Neural crest cell (in vitro differentiated cells): ENCODE measurements around the gene KRT9. TPM values are rescaled to one million over a fixed set of nuclear protein-coding genes. Genes with fewer than 3 reads are reported as not detected.

ENCODE experiments used
- DNase-seq: peaks from one replicate; pipeline ENCODE4 v3.0.0; 2021; ENCODE audit warnings: low read depth, mixed read lengths, low spot score
- H3K27ac Mint-ChIP-seq: one replicate; pipeline ENCODE4 v1.8.0; 2021; ENCODE audit warnings: mild to moderate bottlenecking, mixed read lengths; ENCODE audit not compliant: unreplicated experiment
- H3K27me3 Mint-ChIP-seq: 2 replicates; pipeline ENCODE4 v1.8.0; 2021; ENCODE audit warnings: low read depth, mild to moderate bottlenecking, mixed read lengths
- H3K36me3 Mint-ChIP-seq: 2 replicates; pipeline ENCODE4 v1.8.0; 2021; ENCODE audit warnings: low read depth, mild to moderate bottlenecking, mixed read lengths
- H3K4me1 Mint-ChIP-seq: 2 replicates; pipeline ENCODE4 v1.8.0; 2021; ENCODE audit warnings: mixed read lengths
- H3K4me3 Mint-ChIP-seq: one replicate; pipeline ENCODE4 v1.8.0; 2021; ENCODE audit warnings: mild to moderate bottlenecking, mixed read lengths
- H3K9me3 Mint-ChIP-seq: 2 replicates; pipeline ENCODE4 v1.8.0; 2021; ENCODE audit warnings: mixed read lengths
- CTCF ChIP-seq: fragments of 200-600 bp; sonication (generic); conservative IDR thresholded peaks from 2 replicates; pipeline ENCODE4 v1.5.0; 2021; ENCODE audit warnings: antibody characterized with exemption, mild to moderate bottlenecking
- total RNA-seq: library from RNA; stranded (reverse); gene quantifications from 2 replicates; pipeline ENCODE4 v1.2.1, GENCODE V29; 2021

KRT9 gene
- total RNA-seq, 1 donor from 2014 or later = not detected

GRCh38 chr17:41559548-41559947 is 12.3 kb downstream of the KRT9 start:
- no peaks in the 10 kb centered on the region for H3K36me3 Mint-ChIP-seq
- H3K4me3 Mint-ChIP-seq = no peak overlapping the region
- peaks cover 30% of the 10 kb centered on the region for H3K27me3 Mint-ChIP-seq
- no peaks in the 10 kb centered on the region for H3K9me3 Mint-ChIP-seq
- H3K27ac Mint-ChIP-seq = no peak overlapping the region
- no peak for DNase-seq
- H3K4me1 Mint-ChIP-seq = no peaks in the 10 kb centered on the region
- TF ChIP-seq CTCF = no peak

DNA sequence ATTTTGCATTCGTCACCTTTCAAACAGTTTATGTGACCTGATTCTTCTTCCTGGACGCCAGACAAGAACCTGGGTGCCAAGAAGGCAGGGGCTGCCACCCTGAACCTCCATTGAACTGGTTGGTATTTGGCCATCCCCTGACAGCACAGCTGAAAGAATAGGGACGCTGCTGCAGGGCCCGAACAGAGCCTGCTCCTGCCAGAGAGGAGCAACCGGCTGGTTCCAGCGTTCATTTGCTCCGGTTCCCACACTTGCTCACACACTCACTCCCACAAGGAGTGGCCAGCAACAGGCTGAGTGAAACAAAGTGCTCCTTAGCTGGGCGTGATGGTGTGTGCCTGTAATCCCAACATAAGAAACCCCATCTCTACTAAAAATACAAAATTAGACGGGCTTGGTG is 14.9 kb downstream of the KRT9 start:
- Mint-ChIP-seq H3K4me3 (no peak overlapping the region), H3K4me1 (no peaks in the 10 kb centered on the region), H3K27me3 (peaks cover 20% of the 10 kb centered on the region), H3K9me3 (no peaks in the 10 kb centered on the region), H3K27ac (no peak overlapping the region), H3K36me3 (no peaks in the 10 kb centered on the region)
- TF ChIP-seq CTCF = no peak
- DNase-seq = no peak

GRCh38 chr17:41556306-41556705 is 15.6 kb downstream of the KRT9 start:
- Mint-ChIP-seq H3K27me3 (peaks cover 16% of the 10 kb centered on the region), H3K9me3 (no peaks in the 10 kb centered on the region), H3K27ac (no peak overlapping the region), H3K4me1 (no peaks in the 10 kb centered on the region), H3K4me3 (no peak overlapping the region), H3K36me3 (no peaks in the 10 kb centered on the region)
- DNase-seq = no peak
- TF ChIP-seq CTCF = no peak

- no peak for TF ChIP-seq CTCF
- peaks cover 14% of the 10 kb centered on the region for H3K27me3 Mint-ChIP-seq
- no peaks in the 10 kb centered on the region for H3K9me3 Mint-ChIP-seq
- H3K36me3 Mint-ChIP-seq = no peaks in the 10 kb centered on the region
- no peaks in the 10 kb centered on the region for H3K4me1 Mint-ChIP-seq
- H3K4me3 Mint-ChIP-seq = no peak overlapping the region
- no peak for DNase-seq
- H3K27ac Mint-ChIP-seq = no peak overlapping the region
Observed at GRCh38 chr17:41555105-41555887, 16.6 kb downstream of the KRT9 start.

DNA sequence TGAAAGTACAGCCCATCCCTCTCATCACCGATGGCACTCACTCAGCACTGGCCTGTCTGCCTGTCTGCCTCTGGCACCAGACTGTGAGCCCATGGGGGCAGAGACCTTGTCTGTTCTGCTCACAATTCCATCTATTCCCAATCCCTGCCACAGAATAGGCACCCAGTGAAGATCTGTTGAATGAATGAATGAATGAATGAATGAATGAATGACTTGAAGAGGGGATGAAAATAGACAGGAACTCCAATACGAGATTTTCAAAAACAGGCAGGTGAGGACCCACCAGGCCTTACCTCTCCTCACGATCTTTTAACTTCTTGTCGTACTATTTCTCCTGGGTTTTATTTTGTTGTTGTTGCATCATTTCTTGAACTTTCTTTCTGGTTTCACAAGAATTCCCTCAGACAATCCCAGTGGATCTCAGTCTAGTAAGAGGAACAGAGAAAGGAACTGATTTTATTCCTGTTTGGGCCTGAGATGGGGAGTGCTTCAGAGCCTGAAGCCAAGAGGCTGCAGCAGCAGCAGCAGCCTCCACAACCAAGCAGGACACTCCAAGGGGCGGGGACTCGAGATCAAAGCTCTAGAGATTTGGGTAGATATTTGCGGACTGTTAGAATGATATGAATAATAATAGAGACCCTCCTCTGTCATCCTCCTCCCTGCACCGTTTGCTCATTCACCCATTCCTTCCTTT is 17.7 kb downstream of the KRT9 start:
- Mint-ChIP-seq H3K9me3 (no peaks in the 10 kb centered on the region), H3K36me3 (no peaks in the 10 kb centered on the region), H3K27ac (no peak overlapping the region), H3K4me3 (no peak overlapping the region), H3K27me3 (peaks cover 14% of the 10 kb centered on the region), H3K4me1 (peaks cover 10% of the 10 kb centered on the region)
- no peak for DNase-seq
- no peak for TF ChIP-seq CTCF
